ENCODE results near the gene GPATCH1.

Gene GPATCH1

DNA sequence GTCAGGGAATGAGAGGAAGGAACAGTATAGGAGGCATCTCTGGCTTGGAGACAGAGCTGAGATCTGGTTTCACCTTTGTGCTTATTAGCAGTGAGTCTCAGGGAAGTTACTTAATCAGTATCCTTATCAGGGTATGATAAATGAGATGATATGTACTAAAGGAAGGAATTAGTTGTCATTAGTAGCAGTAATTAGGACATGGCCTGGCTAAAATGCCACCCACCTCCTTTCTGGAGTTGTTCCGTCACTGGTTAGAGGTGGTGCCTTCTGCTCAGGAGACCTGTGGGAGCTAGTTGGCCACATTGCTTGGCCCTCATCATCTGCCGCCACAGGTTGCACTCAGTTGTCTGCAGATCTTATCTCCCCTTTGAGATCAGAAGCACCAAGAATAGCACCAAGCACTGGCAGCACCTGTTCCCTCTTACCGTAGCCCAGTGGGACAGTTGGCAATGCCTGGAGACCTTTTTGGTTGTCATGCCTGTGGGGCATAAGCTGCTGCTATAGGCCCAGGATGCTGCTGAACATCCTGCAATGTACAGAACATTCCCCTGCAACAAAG is 4.7 kb downstream of the GPATCH1 start:
- Histone ChIP-seq H3K9me3 (ENCODE audit: low read length) (no peaks in the 10 kb centered on the region), H3K4me3 (ENCODE audit: low read depth, low read length, poor library complexity, severe bottlenecking) (no peak overlapping the region), H3K9ac (ENCODE audit: low read length) (no peak overlapping the region), H2AFZ (ENCODE audit: low read length) (no peak overlapping the region), H3K27ac (ENCODE audit: low read depth, low read length, poor library complexity, severe bottlenecking) (no peak overlapping the region), H3K4me1 (ENCODE audit: insufficient read depth, low read length, severe bottlenecking) (peaks cover 11% of the 10 kb centered on the region), H3K4me2 (ENCODE audit: low read length) (no peak overlapping the region), H3K79me2 (ENCODE audit: insufficient read depth, low read length) (peaks cover 13% of the 10 kb centered on the region; the same call in 1 of the 2 replicates), H3F3A (ENCODE audit: insufficient read depth, low read length) (no peaks in the 10 kb centered on the region), H4K20me1 (ENCODE audit: insufficient read depth, low read length) (no peaks in the 10 kb centered on the region), H3K36me3 (ENCODE audit: insufficient read depth, low read length) (peaks cover 22% of the 10 kb centered on the region), H3K27me3 (ENCODE audit: insufficient read depth, low read length) (no peaks in the 10 kb centered on the region), H3K9me2 (ENCODE audit: low read depth, low read length) (no peaks in the 10 kb centered on the region)
- TF ChIP-seq EZH2 (IDR thresholded peaks at IDR 0.05; ENCODE audit: borderline replicate concordance, low read length), result no peak
- TF ChIP-seq, protein P1, sequence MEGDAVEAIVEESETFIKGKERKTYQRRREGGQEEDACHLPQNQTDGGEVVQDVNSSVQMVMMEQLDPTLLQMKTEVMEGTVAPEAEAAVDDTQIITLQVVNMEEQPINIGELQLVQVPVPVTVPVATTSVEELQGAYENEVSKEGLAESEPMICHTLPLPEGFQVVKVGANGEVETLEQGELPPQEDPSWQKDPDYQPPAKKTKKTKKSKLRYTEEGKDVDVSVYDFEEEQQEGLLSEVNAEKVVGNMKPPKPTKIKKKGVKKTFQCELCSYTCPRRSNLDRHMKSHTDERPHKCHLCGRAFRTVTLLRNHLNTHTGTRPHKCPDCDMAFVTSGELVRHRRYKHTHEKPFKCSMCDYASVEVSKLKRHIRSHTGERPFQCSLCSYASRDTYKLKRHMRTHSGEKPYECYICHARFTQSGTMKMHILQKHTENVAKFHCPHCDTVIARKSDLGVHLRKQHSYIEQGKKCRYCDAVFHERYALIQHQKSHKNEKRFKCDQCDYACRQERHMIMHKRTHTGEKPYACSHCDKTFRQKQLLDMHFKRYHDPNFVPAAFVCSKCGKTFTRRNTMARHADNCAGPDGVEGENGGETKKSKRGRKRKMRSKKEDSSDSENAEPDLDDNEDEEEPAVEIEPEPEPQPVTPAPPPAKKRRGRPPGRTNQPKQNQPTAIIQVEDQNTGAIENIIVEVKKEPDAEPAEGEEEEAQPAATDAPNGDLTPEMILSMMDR (IDR thresholded peaks at IDR 0.05; ENCODE audit: low read length), result no peak

DNA sequence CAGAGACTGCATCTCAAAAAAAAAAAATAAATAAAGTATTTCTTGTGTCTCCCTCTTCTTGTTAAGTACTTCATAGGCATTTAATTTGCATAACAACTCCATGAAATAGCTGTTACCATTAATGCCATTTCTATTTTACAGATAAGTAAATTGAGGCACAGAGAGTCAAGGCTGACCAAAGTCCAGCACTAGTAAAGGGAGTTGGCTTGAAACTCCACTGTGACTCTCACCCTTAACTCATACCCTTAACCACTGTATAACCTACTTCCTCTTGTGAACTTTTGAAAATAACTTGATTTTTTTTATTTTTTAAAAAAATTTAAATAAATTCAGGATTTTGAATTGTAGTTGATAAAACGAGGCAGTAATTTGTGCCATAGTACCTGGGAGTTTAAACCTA is 6.0 kb downstream of the GPATCH1 start:
- Histone ChIP-seq H3K27me3 (ENCODE audit: insufficient read depth, low read length) (no peaks in the 10 kb centered on the region), H3K4me2 (ENCODE audit: low read length) (no peak overlapping the region), H3K79me2 (ENCODE audit: insufficient read depth, low read length) (peaks cover 5% of the 10 kb centered on the region; the same call in 1 of the 2 replicates), H3K4me1 (ENCODE audit: insufficient read depth, low read length, severe bottlenecking) (peaks cover 7% of the 10 kb centered on the region), H3K9me2 (ENCODE audit: low read depth, low read length) (no peaks in the 10 kb centered on the region), H3K9me3 (ENCODE audit: low read length) (no peaks in the 10 kb centered on the region), H3K9ac (ENCODE audit: low read length) (no peak overlapping the region), H3K27ac (ENCODE audit: low read depth, low read length, poor library complexity, severe bottlenecking) (no peak overlapping the region), H3F3A (ENCODE audit: insufficient read depth, low read length) (no peaks in the 10 kb centered on the region), H3K4me3 (ENCODE audit: low read depth, low read length, poor library complexity, severe bottlenecking) (no peak overlapping the region), H4K20me1 (ENCODE audit: insufficient read depth, low read length) (no peaks in the 10 kb centered on the region), H2AFZ (ENCODE audit: low read length) (no peak overlapping the region), H3K36me3 (ENCODE audit: insufficient read depth, low read length) (peaks cover 25% of the 10 kb centered on the region)
- TF ChIP-seq, protein P1 (IDR thresholded peaks at IDR 0.05; ENCODE audit: low read length), result no peak
- no peak for TF ChIP-seq EZH2 (IDR thresholded peaks at IDR 0.05; ENCODE audit: borderline replicate concordance, low read length)

DNA sequence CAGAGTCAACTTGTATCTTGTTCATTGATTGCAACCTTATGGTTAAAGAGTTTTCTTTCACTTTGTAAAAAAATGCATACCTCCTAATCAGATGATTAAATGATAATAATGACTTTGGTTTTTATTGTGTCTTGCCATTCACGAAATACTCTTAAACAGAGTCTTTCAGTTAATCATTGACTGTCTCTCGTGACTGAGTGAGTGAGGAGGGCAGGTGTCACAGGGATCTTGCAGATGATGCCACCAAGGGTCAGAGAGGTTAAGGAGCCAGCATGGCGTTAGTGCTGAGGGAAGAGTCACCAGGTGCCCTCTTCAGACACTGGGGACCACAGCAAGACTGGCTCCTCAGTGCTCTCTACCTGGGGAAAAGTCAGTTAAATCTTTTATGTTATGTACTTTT is 8.0 kb downstream of the GPATCH1 start:
- Histone ChIP-seq H3K9me3 (ENCODE audit: low read length) (no peaks in the 10 kb centered on the region), H3K27me3 (ENCODE audit: insufficient read depth, low read length) (no peaks in the 10 kb centered on the region), H3K9me2 (ENCODE audit: low read depth, low read length) (no peaks in the 10 kb centered on the region), H3K27ac (ENCODE audit: low read depth, low read length, poor library complexity, severe bottlenecking) (no peak overlapping the region), H3F3A (ENCODE audit: insufficient read depth, low read length) (no peaks in the 10 kb centered on the region), H3K79me2 (ENCODE audit: insufficient read depth, low read length) (no peaks in the 10 kb centered on the region), H3K4me1 (ENCODE audit: insufficient read depth, low read length, severe bottlenecking) (no peaks in the 10 kb centered on the region), H2AFZ (ENCODE audit: low read length) (no peak overlapping the region), H3K4me2 (ENCODE audit: low read length) (no peak overlapping the region), H4K20me1 (ENCODE audit: insufficient read depth, low read length) (no peaks in the 10 kb centered on the region), H3K9ac (ENCODE audit: low read length) (no peak overlapping the region), H3K4me3 (ENCODE audit: low read depth, low read length, poor library complexity, severe bottlenecking) (no peak overlapping the region), H3K36me3 (ENCODE audit: insufficient read depth, low read length) (peaks cover 41% of the 10 kb centered on the region)
- TF ChIP-seq EZH2 (IDR thresholded peaks at IDR 0.05; ENCODE audit: borderline replicate concordance, low read length), result no peak
- TF ChIP-seq, protein P1 (IDR thresholded peaks at IDR 0.05; ENCODE audit: low read length), result no peak
